Chondrocyte (in vitro differentiated cells): ENCODE measurements around the gene PAK1. TPM values are rescaled to one million over a fixed set of nuclear protein-coding genes. Genes with fewer than 3 reads are reported as not detected.

Experiments used
- DNase-seq: peaks from one replicate; pipeline ENCODE4 v3.0.0; 2021; ENCODE audit warnings: mixed read lengths, low spot score
- H3K27ac Mint-ChIP-seq: one replicate; pipeline ENCODE4 v1.8.0; 2021; ENCODE audit warnings: mild to moderate bottlenecking, moderate library complexity, mixed read lengths; ENCODE audit not compliant: unreplicated experiment
- H3K27me3 Mint-ChIP-seq: 2 replicates; pipeline ENCODE4 v1.8.0; 2021; ENCODE audit warnings: low read depth, mixed read lengths
- H3K36me3 Mint-ChIP-seq: 2 replicates; pipeline ENCODE4 v1.8.0; 2021; ENCODE audit warnings: low read depth, mixed read lengths
- H3K4me1 Mint-ChIP-seq: 2 replicates; pipeline ENCODE4 v1.8.0; 2021; ENCODE audit warnings: low read depth, mild to moderate bottlenecking, mixed read lengths
- H3K4me3 Mint-ChIP-seq: one replicate; pipeline ENCODE4 v1.8.0; 2021; ENCODE audit warnings: mild to moderate bottlenecking, moderate library complexity, mixed read lengths; ENCODE audit not compliant: unreplicated experiment
- H3K9me3 Mint-ChIP-seq: 2 replicates; pipeline ENCODE4 v1.8.0; 2021; ENCODE audit warnings: low read depth, mixed read lengths
- CTCF ChIP-seq: fragments of 200-600 bp; sonication (generic); IDR thresholded peaks from 2 replicates; pipeline ENCODE4 v1.5.0; 2021; ENCODE audit warnings: antibody characterized with exemption, mild to moderate bottlenecking, moderate library complexity
- total RNA-seq: library from RNA; stranded (reverse); gene quantifications from 3 replicates; pipeline ENCODE4 v1.2.1, GENCODE V29; 2021

The PAK1 gene
- total RNA-seq, 1 donor from 2014 or later: 28.2 TPM

GRCh38 chr11:77359481-77359880, 114.4 kb downstream of the PAK1 start:
- no peak overlapping the region for H3K4me3 Mint-ChIP-seq
- H3K9me3 Mint-ChIP-seq: peaks cover 7% of the 10 kb centered on the region

GRCh38 chr11:77353131-77353530, 120.8 kb downstream of the PAK1 start:
- no peak for TF ChIP-seq CTCF
- no peaks in the 10 kb centered on the region for H3K36me3 Mint-ChIP-seq
- H3K4me3 Mint-ChIP-seq: no peak overlapping the region
- peaks cover 18% of the 10 kb centered on the region for H3K4me1 Mint-ChIP-seq
- DNase-seq: no peak
- H3K27me3 Mint-ChIP-seq: no peaks in the 10 kb centered on the region
- H3K27ac Mint-ChIP-seq: no peak overlapping the region
- no peaks in the 10 kb centered on the region for H3K9me3 Mint-ChIP-seq

More at GRCh38 chr11:77359481-77359880, 114.4 kb downstream of the PAK1 start:
- Mint-ChIP-seq H3K27ac (no peak overlapping the region), H3K4me1 (peaks cover 9% of the 10 kb centered on the region), H3K36me3 (peaks cover 5% of the 10 kb centered on the region), H3K27me3 (no peaks in the 10 kb centered on the region)
- DNase-seq: no peak
- no peak for TF ChIP-seq CTCF

DNA sequence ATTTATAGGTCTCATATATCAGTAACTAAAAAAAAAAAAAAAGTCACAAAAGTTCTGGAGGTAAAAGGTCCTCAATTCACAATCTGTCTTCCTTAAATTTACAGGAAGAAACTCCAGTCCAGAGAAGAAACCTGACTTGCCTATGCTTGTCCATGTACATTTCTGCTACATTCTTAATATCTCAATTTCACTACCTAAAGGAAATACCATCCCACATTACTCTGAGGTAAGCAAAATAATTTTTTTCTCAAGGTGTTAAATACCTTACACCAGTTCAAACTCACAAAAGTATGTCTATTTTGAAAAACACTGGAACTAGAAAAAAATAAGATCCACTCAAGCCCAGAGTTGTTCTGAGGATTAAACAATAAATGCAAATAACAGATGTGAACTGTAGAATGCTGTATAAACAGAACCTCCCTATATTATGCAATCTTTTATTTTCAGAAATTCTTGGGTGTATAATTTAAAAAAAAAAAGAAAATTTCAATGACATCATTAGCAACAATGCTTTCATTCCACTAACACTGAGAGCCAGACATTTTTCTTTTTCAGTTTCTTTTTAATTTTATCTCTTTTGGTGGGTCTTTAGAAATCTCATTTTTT, 122.5 kb downstream of the PAK1 start:
- no peak for TF ChIP-seq CTCF
- no peak overlapping the region for H3K4me3 Mint-ChIP-seq
- H3K27me3 Mint-ChIP-seq: no peaks in the 10 kb centered on the region
- no peaks in the 10 kb centered on the region for H3K36me3 Mint-ChIP-seq
- DNase-seq: no peak
- H3K27ac Mint-ChIP-seq: no peak overlapping the region
- H3K9me3 Mint-ChIP-seq: no peaks in the 10 kb centered on the region
- peaks cover 29% of the 10 kb centered on the region for H3K4me1 Mint-ChIP-seq

GRCh38 chr11:77347948-77348347, 125.9 kb downstream of the PAK1 start:
- no peak overlapping the region for H3K27ac Mint-ChIP-seq
- H3K4me1 Mint-ChIP-seq: peaks cover 36% of the 10 kb centered on the region
- no peak for DNase-seq
- H3K4me3 Mint-ChIP-seq: no peak overlapping the region
- H3K27me3 Mint-ChIP-seq: no peaks in the 10 kb centered on the region
- no peak for TF ChIP-seq CTCF
- no peaks in the 10 kb centered on the region for H3K9me3 Mint-ChIP-seq
- peaks cover 10% of the 10 kb centered on the region for H3K36me3 Mint-ChIP-seq

- H3K27me3 Mint-ChIP-seq: no peaks in the 10 kb centered on the region
- no peak for DNase-seq
- peaks cover 34% of the 10 kb centered on the region for H3K4me1 Mint-ChIP-seq
- peaks cover 10% of the 10 kb centered on the region for H3K36me3 Mint-ChIP-seq
- no peaks in the 10 kb centered on the region for H3K9me3 Mint-ChIP-seq
- H3K27ac Mint-ChIP-seq: peak overlapping the region; percentile 64
- no peak for TF ChIP-seq CTCF
- H3K4me3 Mint-ChIP-seq: no peak overlapping the region
These were observed 126.8 kb downstream of the PAK1 start for GRCh38 chr11:77346906-77347603.
